CD4-positive, alpha-beta T cell treated with Interleukin-15 for 4 hours (primary cell): ENCODE measurements around the gene LSM8.
"Not testable (repeated sequence)": the region's sequence is repeated elsewhere in the genome, so short reads cannot be mapped to it uniquely, and the experiment has no call there.

ENCODE experiments used
- DNase-seq: peaks from one replicate; pipeline ENCODE4 v3.0.0-alpha.2; 2020; ENCODE audit warnings: low spot score

Gene LSM8

GRCh38 chr7:118214051-118214832 is 30.3 kb downstream of the LSM8 start:
- DNase-seq: peak; percentile 68

GRCh38 chr7:118214833-118215182 is 30.8 kb downstream of the LSM8 start:
- DNase-seq: no peak

DNA sequence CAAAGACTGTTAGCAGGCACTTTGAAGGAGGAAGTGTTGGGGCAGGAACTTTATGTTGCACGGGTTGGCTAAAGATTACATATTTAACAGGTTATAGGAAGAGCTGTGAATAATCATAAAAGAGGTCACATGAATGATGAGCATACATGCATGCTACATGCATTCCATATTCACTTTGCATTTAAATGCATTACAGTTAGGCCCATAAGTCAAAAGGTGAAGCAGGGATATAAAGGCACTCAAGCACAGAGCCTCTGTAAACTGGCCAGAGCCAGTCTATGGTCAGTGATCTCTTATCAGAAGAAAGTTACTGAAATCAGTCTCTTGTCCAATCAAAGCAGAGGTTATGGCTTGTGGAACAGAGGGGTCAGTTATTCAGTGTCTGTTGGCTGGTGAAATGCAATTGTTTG is 33.3 kb downstream of the LSM8 start:
- no peak for DNase-seq

DNA sequence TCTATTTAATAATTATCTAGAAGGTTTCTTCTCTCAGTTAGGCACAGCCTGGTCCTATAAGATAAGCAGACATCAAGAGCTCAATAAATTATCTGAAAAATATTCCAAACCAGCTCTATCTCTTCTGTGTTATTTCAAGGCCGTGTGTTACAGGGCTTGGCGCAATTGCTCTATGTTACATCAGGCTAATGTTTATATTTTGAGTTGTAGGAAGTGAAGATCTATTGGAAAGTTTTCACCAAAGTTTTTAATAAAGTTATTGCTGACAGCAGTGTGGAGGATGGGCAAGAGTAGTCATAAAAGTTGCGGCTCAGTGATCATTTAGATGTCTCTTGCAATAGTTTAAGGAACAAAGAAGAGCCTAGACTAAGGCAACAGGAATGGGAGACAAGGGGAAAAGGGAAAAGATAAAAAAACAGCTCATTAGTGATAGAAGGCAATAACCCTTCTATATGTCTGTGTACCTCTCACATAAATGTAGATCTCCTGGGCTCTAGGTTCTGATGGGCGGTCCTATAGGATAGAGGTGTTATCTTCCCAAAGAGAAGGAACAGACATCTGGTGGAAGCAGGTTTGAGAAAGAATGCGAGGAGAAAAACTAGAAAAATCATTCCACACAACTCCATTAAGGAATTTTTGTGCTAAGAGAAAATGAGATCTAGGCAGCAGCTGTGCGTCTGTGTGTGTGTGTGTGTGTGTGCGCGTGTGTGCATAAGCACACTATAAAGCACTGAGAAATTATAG is 34.6 kb downstream of the LSM8 start:
- DNase-seq: no peak

DNA sequence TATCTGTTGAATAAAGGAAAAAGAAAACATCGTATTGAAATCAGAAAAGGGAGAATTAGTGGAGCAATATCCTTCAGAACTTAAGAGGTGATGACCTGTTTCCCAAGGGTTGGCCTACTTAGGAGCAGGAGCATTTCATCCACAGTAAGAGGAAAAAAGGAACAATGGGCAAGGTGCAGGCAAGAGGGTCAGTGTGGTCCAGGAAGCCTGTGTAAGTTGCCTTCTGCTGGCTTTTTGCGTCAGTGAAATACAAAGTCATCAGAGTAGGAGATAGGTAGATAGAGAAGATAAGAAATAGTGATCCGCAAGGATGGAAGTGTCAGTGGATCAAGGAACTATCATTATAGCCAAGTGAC is 35.2 kb downstream of the LSM8 start:
- DNase-seq: no peak

DNA sequence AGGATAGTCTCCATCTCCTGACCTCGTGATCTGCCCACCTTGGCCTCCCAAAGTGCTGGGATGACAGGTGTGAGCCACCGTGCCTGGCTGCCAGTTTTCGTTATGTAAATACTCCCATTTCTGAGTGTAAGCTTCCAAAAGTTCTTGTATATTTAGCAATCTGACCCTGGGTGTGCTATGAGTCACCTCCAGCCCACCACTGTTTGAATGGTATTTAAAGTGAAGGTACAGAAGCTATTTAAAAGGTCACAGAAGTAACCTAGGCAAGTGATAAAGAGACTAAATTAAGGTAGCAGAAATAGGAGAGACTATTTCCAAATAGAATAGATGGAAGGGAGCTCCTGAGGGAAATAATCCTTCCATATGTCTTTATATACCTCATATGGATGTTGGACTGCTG is 36.6 kb downstream of the LSM8 start:
- no peak for DNase-seq

GRCh38 chr7:118222591-118222990 is 38.6 kb downstream of the LSM8 start:
- DNase-seq: no peak

- no peak for DNase-seq
Observed at GRCh38 chr7:118224521-118224920, 40.6 kb downstream of the LSM8 start, which contains the start of gene ANKRD7. ANKRD7 (plus strand) TSS chr7:118224704; CDS start chr7:118224831, 127 bp downstream.

- no peak for DNase-seq
Observed at GRCh38 chr7:118232837-118233236, 48.9 kb downstream of the LSM8 start.

DNA sequence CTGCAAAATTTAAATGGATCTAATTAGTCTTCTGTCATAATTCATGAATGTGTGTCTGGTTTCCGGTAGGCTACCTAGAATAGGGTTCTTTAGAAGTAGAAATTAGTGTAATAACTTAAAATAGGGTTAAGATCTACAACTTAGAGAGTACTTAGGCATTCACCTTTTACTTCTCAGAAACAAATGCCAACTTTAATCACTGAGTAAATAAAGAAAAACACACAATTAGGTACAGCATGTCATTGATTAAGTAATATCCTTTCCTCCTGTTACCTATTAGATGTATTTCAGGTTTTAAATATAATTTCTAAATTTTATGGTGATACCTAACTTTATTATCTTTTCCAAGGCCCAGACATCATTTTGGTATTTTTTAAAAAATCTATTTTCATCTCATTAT is 49.8 kb downstream of the LSM8 start:
- DNase-seq: no peak

GRCh38 chr7:118239014-118239413 is 55.0 kb downstream of the LSM8 start:
- DNase-seq: no peak

GRCh38 chr7:118240320-118240719 is 56.4 kb downstream of the LSM8 start:
- DNase-seq: not testable (repeated sequence)
